GM18517 (cell line): ENCODE measurements around the gene ST6GALNAC1.

Experiments used
- ATAC-seq: cut with Tn5 transposase; IDR thresholded peaks from one replicate; pipeline ENCODE4 v1.9.1; 2021; ENCODE audit warnings: mild to moderate bottlenecking, moderate library complexity; ENCODE audit not compliant: unreplicated experiment

The ST6GALNAC1 gene

DNA sequence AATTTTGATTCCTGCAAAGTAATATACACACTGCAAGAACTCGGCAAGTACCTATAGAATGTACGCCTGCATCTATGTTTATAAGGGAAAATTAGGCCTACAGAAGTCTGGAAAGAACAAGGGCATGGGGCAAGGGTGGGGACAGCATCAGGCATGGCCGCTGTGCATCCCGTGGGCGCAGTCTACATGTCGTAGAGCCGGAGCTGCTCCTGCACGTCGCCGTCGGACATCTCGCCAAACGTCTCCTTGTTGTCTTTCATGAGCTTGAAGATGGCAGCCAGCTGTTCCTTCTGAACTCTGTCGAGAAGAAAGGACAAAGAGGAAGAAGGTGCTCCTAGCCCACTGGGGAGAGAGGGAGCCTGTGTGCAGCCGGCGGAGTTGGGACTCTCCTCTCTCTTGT lies 33.8 kb upstream of the ST6GALNAC1 start:
- ATAC-seq = no peak

DNA sequence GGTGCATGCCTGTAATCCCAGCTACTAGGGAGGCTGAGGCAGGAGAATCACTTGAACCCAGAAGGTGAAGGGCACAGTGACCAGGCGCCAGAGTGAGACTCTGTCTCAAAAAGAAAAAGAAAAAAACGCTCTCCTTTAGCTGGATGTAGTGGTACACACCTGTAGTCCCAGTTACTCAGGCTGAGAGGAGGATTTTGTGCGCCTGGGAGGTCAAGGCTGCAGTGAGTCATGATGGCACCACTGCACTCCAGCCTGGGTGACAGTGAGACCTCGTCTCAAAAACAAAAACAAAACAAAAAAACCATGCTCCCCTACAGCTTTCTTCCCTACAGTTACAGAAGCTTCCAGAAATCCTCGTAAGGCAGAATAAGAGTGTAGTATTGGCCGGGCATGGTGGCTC lies 33.1 kb upstream of the ST6GALNAC1 start:
- no peak for ATAC-seq

DNA sequence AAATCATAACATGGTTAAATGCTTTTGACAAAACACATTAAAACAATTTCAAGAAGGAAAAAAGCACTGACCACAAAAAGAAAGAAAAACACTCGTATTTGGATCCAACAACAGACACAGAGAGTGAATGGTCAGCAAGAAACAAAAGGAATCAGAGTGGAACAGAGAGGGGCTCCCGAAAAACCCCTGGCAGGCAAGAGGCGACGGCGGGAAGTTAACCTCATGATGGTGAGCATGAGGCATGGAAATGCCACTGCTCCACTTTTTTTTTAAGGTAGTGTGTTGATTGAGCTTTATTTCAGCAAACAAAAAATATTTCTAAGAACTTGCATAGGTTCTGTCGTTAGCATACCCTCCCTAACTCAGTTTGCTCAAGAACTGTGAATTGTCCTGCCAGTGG lies 32.1 kb upstream of the ST6GALNAC1 start:
- ATAC-seq = no peak

DNA sequence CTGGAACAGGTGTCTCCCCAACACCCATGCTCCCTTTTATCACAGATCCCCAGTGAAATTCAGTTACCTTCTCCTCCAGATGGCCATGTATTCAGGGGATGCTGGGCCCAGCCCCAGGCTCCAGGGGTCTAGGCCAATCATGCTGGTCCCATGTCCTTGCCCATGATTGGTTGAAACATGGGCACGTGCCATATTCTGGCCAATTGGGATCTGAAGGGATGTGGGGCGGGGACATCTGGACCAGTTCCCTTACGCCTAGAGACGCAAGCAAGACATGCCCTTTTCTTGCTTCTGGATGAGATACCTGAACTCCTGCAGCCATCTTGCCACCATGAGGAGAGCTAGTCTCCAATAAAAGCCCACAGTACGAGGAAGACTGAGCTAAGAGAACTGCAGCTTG lies 31.0 kb upstream of the ST6GALNAC1 start:
- ATAC-seq = no peak

DNA sequence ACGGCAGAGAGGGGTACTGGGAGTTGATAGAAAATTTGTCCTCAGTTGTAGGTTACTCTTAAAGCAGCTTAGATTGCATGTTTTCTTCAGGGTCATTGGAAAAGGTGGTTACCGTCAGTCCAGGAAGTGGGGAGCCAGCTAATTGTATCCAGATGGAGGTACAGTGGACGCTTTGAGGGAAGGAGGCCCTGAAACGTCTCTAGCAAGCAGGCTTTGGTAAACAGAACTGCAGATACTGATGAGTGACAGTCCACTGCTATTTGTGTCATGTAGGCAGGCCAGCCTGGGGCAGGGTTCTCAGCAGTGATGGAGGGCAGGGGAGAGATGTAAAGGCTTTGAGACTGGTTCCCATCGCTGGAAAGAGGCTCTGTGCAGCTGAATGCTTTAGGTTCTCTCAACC lies 30.2 kb upstream of the ST6GALNAC1 start:
- no peak for ATAC-seq

DNA sequence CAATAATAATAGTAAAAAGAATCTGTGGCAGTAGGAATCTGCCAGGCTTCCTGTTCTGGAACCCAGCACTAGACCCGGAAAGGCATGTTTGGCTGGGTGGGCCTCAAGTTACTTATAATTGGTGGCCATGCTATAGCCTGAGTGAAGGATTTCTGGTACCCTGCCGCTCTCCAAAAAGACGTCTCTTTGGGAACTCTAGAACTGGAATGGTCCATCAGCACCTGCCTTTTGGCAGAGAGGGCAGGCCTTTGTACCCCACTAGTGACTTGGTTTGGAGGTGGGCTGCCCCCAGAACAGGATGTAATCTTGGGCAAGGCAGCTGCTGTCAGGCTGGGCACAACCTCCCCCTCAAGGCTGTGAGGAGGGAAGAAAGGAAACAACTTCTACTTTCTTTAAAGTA lies 29.3 kb upstream of the ST6GALNAC1 start:
- no peak for ATAC-seq

DNA sequence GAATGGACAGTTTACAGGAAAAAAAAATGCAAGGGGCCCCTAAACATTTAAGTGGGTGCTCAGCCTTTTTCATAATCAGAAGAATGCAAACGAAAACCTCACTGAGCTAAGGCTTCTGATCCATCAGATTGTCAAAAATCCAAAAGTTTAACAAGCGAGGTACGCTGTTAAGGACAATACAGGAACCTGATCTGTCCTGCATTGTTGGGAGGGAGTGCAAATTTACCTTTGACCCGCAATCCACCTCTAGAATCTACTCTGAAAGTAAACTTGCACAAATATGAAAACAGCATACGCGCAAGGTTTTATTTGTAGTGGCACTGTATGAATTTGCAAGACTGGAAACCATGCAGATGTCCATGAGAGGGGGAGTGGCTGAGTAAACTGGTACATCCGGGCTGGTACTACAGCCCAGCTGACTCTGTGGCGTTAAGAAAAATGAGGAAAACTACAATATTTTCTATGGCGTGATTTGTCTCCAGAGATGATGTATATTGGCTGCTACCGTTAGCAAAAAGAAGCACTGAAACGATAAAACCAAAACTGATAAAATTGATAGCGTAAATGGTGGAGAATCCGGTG lies 28.8 kb upstream of the ST6GALNAC1 start:
- no peak for ATAC-seq

DNA sequence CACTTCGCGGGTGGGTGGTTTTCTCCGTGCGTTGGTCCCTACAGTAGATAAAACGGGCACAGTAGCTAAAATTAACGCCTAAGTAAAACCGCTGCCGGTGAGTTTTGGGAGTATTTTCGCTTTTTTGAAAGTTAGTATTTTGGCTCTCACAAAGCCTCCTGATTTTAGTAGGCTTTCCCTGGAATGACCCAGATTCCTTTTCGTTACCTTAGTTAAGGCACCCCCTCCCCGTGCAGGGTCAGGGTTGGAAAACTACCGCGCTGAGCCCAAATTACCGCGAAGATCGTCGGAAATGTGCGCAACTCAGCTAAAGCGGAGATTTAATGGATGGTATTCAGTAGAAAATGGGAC lies 28.3 kb upstream of the ST6GALNAC1 start:
- ATAC-seq = no peak

DNA sequence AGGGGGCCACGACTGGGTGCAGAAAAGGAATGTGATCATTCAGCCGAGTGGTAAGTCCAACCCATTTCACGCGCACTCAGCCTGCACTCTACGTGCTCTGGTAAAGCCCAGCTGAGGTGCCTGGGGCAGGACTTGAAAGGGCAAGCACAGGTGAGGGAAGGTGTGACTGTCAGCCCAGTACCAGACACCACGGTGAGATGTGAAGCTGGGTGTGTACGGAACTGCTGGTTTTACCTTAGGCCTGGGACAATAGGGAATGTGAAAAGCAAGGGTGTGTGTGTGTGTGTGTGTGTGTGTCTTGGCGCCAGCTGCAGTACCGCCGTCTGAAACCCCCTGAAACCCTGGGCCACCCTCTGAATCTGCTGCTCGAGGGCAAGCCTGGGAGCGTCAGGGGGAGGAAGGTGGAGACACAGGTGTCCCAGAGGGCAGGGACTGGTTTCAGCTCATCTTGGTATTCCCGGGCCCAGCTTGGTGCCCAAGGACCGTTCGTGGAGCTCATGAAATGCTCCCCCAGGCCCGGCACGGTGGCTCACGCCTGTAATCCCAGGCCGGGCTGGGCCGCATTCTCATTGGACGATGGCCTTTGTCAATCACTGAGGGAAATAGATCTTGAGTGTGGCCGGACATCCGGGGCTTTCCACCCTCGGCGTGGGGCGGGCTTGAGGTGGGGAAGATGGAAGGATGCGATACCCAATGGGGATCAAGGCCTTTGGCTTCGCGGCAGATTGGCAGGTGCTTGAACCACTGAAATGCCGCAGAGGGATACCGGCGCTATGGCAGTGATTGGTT lies 27.8 kb upstream of the ST6GALNAC1 start:
- ATAC-seq = peak; percentile 100

DNA sequence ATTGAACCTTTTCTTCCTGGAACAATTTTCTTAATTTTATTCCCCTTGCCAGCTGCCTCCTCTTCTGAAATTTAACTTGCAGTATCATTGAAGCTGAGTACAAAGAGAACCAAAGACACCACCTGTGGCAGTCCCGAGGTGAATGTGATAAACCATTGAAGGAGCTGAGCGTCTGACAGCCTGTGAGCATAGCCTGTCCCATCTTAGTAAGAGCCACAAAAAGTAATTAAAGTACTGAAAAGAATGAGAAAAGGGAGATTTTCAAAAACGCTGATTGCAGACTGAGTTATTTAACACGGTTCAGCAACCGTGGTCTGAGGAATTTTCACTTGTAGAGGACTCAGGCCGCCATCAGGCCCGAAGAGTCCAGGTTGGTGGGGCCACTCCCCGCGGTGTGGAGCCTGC lies 27.2 kb upstream of the ST6GALNAC1 start:
- ATAC-seq = no peak

DNA sequence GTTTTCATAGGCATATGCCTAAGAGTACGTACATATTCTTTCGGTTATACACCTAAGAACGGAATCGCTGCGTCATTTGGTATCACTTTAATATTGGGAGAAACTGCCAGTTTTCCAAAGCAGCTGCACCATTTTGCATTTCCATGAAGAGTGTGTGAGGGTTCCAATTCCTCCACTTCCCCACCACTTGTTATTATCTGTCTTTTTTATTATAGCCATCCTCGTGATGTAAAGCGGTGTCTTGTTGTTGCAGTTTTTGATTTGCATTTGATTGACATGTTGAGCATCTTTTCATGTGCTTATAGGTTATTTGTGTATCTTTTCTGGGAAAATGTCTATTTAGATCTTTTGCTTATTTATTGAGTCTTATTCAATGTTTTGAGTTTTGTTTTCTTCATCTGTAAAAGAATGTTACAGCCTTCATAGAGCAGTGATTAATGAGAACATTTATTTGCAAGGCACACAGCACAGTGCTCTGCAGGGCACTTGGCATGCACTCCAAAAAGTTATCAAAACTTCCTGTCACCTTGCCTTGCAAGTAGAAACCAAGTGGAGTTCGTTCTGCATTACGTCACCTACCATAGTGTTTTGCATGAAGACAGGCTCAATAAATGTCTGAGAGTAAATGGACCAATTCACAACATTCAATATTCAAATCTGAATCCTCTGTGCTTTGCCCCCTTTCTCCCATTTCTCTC lies 26.6 kb upstream of the ST6GALNAC1 start:
- ATAC-seq = no peak

DNA sequence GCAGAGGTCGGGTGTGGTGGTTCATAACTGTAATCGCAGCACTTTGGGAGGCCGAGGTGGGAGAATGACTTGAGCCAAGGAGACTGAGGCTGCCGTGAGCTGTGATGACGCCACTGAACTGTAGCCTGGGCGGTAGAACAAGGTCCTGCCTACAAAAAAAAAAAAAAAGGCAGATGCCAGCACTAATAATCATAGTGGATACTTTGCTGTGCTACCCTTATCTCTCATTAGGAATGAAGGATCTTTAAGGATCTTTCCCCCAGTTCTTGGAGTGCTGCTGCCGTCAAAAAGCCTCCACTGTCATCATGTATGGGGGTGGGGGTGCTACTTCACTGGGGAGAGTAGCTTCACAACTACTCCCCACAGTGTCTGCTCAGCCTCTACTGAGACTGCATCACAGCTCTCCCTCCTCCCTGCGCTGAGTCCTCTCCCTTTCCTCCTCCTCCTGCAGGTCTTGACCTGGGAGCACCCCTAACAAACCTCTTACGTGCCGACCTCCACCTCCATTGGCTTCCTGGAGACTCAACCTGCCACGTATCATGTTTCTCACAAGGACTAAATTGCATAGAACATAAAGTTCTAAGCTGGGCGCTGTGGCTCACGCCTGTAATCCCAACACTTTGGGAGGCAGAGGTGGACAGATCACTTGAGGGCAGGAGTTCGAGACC lies 24.4 kb upstream of the ST6GALNAC1 start:
- ATAC-seq = no peak

DNA sequence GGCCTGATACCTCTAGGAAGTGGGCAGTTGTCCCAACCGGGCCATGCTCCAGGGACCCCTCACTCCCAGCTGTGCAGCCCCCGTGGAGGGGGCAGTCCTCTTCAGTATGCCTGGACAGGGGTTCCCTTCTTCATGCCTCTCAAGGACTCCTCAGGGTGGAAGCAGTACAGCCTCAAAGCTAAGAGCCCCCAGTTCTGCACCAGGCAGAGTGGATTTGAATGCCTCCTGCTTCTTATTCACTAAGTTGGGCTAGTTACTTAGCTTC lies 23.9 kb upstream of the ST6GALNAC1 start:
- no peak for ATAC-seq

DNA sequence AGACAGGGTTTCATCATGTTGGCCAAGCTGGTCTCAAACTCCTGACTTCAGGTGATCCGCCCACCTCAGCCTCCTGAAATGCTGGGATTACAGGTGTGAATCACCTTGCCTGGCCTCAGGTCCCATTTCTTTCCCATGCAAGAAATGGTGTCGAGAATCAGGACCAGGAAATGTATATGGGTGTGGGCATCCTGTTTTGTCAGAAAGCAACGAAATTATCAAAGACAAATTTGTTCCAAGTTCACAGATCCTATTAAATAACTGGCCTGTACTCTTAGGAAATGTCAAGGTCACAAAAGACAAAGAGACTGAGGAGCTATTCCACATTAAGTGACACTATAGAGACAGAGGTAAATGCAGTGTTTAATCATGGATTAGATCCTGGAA lies 17.1 kb upstream of the ST6GALNAC1 start:
- no peak for ATAC-seq

DNA sequence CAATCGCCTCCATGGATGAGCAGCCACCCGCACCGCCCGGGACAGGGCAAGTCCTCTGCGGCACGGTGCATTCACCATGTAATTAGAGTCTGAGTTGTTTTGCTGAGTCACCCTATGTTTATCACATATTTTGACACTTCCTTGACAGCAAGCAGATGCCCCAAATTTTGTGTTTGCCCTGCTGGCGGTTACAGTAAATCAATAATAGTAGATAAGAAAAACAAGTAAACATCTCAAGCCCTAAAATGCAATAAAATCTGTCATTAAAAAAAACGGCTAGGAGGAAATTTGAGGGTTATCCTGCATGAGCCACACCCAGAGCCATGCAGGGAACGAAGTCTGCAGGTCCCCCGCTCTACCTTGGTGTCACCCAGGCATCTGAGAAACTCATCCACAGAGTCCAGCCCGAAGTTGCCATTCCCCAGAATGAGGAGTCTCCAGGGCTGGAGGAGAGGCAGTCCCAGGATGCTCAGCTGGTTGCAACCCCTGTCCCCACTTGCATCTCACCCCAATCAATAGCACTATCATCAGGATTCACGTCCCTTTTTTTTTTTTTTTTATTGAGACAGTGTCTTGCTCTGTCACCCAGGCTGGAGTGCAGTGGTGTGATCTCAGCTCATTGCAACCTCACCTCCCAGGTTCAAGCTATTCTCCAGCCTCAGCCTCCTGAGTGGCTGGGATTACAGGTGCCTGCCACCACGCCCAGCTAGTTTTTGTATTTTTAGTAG lies 16.5 kb upstream of the ST6GALNAC1 start:
- ATAC-seq = no peak

DNA sequence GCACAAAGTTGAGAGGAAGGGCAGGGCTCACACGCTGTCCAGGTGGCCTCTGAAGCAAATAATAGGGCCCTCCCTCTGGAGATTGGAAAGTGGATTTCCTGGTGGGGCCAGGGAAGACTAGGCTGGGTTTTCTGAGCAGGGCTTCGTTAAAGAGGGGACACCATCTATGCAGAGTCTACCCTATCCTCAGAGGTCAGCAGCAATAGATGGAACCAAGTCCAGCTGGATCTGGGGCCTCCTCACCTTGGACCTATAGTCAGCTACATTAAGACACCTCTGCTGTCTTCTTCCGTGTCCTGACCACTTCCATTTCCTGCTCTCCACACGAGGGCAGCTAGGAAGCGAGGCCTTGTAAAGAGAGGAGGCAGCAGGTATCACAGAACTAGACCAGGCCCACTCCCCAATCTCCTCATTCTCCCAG lies 14.7 kb upstream of the ST6GALNAC1 start:
- ATAC-seq = no peak

DNA sequence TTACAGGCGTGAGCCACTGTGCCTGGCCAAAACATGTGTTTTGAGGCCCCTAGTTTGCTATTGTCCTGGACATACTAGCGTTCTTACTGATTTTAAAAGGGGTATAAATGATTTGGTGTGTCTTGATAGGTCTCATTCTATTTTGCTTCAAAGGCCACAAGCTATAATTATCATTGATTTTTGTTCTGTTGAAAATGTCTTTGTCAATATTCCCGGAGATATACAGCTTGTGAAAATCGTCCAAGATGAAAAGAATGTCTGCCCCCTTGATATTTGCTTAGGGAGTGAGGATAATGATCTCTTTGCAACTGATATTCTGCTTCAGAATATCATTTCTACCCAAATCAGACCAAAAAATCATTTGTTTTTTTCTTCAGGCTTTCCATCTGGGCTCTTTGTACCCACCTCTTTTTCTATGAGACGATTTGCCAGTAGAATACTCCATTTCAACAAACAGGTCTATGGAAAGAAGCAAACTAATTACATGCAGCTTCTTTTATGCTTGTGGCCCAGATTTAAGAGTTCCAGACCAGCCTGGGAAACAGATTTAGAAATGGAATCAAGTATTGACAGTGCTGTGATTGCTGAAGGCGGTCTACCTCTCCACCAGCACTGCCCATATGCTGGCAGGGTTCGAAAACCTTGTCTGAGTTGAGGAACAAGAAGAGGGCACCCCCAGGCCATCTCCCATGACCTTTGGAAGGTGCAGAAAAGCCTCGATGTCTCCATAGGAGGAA lies 14.1 kb upstream of the ST6GALNAC1 start:
- ATAC-seq = no peak

DNA sequence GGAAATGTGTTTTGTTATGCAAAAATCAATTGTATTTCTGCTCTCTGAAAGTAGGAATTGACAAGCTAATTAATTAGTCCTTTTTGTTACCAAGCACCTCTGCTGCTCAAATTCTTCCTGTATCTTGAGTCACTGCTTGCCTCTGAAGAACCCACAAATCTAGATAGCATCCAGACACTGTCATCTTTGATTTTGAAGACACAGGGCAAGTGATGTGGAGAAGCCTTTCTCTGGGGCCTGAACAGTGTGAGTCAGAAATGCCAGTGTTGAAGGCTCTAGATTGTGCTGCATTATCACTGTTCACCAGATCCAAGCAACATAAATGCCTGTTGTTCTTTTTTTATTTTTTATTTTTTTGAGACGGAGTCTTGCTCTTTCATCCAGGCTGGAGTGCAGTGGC lies 10.9 kb upstream of the ST6GALNAC1 start:
- no peak for ATAC-seq

DNA sequence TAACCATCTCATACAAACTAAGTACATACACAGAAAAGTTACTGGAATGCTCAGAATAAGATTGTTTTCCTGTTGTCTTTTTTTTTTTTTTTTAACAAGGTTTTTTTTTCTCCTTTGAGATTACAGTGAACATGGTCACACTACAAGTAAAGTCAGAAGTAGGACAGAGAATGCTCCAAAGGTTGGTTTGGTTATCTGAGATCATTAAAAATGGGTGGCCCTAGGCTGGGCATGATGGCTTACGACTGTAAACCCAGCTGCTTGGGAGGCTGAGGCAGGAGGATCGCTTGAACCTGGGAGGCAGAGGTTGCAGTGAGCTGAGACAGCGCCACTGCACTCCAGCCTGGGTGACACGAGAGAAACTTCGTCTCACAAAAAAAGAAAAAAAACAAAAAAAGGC lies 6.9 kb upstream of the ST6GALNAC1 start:
- no peak for ATAC-seq

DNA sequence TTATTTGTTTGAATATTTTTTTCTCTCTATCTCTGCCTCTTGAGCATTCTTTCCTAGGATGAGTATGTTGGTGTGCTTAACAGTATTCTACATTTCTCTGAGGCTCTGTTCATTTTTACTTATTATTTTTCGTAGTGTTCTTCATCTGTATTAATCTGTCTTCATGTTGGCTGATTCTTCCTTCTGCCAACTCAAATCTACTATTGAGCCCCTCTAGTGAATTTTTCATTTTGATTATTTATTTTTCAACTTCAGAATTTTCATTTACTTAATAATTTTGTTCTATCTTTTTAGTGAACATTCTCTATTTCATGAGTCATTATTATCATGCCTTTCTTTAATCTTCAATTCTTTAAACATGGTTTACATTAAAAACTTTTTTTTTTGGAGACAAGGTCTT lies 3.2 kb upstream of the ST6GALNAC1 start:
- ATAC-seq = no peak

DNA sequence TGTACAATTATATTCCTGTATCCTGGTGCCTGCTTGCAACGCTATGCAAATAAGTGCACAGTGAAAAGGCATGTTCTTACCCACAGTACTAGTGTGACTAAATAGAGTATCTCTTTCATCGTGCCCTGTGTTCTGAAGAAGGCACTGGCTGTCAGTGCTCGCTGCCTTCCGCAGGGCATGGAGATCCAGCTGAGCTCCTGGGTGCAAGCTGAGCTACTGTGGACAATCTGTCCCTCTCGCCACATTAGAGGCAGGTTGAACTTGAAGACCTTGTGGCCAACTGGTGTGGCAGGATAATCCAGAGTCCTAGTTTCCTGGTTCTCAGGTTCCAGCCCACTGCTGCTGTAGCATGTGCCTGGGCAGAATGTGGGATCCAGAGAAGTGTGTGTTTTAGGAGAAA lies 1.9 kb upstream of the ST6GALNAC1 start:
- no peak for ATAC-seq
